GDM1 (cell line): ENCODE measurements around the gene TUT1.

Experiments
- DNase-seq: peaks from one replicate; lab custom pipeline; 2025; lab: John Stamatoyannopoulos, UW

The TUT1 gene

GRCh38 chr11:62542111-62542745 is 49.1 kb downstream of the TUT1 start:
- DNase-seq = no peak

DNA sequence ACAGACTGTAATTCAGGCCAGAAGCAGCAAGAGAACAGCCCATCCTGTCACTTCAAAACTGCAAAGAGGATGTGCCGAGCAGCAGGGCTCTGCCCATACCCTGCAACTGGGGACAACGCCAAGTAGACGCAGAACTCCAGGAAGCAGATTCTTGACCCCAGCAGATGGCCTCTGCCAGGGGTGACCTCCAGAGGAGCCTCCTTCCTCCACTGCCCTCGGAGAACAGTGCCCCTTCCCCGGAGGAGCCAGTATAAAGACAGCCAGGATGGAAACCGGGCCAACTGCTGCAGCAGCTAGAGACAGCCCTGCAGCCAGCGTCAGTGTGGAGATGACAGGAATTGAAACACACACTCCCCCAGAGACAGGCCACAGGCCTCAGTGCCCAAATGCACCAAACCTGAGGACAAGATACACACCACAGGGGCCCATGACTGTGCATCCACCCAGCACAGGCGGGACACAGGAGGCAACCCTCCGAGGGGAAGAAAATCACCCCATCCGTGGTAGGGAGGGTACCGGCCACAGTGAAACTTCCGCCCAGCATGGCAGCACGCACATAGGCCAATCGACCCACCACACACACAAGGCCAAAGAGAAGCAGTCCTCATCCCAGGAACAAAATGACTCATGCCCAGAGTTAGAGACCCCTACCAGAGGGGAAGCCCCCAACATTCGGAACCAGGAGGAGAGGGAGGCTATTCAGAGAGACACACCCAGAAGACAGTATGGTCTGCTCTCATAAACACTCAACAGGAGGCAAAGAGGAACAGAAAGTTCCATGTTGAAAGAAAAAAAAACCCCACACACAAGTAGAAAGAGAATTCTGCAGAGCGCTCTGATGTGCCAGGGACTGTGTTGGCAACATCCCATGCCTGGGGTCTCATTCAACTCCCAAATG is 50.3 kb downstream of the TUT1 start:
- DNase-seq = no peak

DNA sequence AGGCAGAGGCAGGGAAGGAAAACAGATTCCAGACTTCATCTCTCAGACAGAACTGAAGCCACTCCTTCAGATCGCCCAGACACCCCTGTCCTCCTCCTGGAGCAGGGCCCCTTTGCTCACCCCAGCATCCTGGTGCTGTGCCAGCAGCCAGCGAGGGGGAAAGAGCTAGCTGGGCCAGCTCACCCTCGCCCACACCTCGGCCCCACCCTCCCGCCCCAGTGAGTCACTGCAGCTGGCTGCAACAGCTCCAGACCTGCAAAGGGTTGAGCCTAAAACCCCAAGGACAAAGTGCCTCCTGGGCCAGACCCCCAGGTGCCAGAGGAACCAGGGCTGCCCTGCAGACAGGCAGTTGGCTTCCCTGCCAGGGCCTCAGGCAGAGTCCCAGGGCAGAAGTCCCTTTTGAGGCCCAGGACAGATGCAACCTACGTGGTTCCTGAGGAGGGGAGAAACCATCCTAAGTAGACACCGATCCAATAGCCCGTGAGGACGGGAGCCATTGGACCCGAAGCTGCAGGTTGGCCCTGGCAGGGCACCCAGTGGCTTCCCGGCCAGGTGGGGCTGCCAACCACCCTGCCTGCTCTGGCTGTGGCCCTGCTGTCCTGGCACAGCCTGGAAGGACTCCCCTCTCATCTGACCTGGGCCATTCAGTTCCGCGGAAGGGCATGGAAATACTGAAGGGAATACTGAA is 51.9 kb downstream of the TUT1 start:
- DNase-seq = no peak

GRCh38 chr11:62538470-62539237 is 52.7 kb downstream of the TUT1 start:
- no peak for DNase-seq

- no peak for DNase-seq
These were observed 54.9 kb downstream of the TUT1 start for GRCh38 chr11:62536301-62536957.

DNA sequence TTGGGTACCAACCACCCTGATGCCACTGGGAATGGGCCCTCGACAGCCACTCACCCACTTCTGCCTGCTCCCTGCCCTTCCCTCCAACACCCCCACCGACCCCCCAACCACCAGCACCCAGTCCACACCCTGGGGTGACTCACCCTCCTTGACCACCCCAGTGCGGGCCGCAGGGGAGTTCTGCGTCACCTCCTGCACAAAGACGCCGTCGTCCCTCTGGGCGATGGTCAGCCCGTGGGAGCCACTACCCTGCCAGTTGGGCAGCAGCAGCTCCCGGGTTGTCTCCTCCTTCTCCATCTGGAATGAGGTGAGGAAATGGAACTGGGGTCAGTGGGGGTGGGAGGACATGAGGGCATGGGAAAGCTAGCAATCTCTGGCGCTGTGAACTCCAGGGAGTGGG is 55.5 kb downstream of the TUT1 start:
- DNase-seq = no peak

GRCh38 chr11:62534779-62535545 is 56.4 kb downstream of the TUT1 start:
- DNase-seq = no peak

DNA sequence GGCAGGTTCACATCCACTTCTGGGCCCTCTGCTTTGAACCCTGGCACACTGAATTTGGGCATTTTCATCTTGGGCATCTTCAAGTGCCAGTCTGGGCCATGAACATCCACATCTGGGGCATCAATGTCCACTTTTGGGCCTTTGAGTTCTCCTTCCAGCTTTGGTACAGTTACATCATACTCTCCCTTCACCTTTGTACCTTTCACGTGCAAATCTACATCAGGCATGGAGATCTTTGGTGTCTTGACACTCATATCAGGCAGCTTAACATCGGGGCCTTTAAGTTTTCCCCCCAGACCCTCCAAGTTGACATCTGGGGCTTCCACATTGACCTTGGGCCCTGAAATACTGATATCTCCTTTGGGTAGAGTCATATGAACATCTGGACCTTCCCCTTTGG is 59.2 kb downstream of the TUT1 start:
- no peak for DNase-seq
